Measurements from ENCODE around the gene JADE2. TPM values are rescaled to one million over a fixed set of nuclear protein-coding genes. Genes with fewer than 3 reads are reported as not detected.
A peak's percentile ranks its signal among the peaks of the same experiment; 100 is the strongest.

The JADE2 gene
- total and polyA plus RNA-seq, 2 of the 8 experiments (the other 6 are each of a cell fraction or from before 2014, with no cell fraction given): 19.2 to 55.8 TPM

DNA sequence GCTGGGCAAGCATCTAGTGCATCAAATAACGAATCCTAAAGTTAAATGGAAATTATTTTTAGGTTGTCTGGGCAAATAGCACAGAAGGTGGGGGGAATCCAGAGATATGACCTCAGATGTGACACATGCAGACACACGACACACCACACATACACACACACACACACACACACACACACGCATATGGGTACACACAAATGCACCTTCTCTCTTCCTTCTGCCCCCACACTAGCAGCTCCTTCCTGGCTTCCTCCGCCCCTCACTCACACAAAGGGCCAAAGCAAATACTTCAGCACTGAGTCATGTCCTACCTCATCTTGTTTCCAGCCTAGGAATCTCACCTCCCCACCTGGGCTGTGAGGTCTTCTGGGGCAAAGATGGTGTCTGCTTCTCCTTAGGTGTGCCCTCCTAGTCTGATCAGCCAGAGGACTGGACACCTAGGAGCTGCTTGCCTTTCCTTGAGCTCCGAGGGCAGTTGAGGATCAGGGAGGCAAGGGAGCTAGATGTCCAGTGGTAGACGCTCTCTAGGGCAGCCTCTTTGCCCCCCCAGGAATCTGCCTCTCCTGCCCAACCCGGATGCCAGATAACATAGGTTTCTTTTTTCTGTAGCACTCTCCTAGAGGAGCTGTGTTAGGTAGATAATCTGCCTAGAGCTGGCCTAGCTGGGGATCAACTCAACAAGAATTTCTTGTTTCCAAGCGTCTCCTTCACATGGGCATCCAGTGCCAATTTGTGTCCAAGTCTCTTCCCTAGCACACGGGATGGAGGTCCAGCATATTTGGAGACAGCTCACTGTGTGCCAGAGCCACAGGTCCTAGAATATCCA lies 14.3 kb upstream of the JADE2 start (continued):
- TF ChIP-seq BACH1 (IDR thresholded peaks at IDR 0.05; ENCODE audit: low read length): no peak
- no peak for TF ChIP-seq ASH2L (IDR thresholded peaks at IDR 0.05; ENCODE audit: low read length)
- no peak for TF ChIP-seq CBX5 (IDR thresholded peaks at IDR 0.05; ENCODE audit: low read depth, low read length)
- no peak for TF ChIP-seq TCF12 (IDR thresholded peaks at IDR 0.05; ENCODE audit: low read depth, low read length)
- 0 out of 2 replicates have a peak, but pooled peaks have one; percentile 55 for TF ChIP-seq JUN (IDR thresholded peaks at IDR 0.05; ENCODE audit: low read depth, low read length)
- TF ChIP-seq E2F6 (IDR thresholded peaks at IDR 0.05): no peak
- TF ChIP-seq SIRT6 (IDR thresholded peaks at IDR 0.05; ENCODE audit: low read length): no peak

All from H1 (cell line).